22Rv1 (cell line): Measurements from ENCODE around the gene CCDC28A.

Experiments used
- CTCF ChIP-seq: fragments of 450-650 bp; IDR thresholded peaks from 2 replicates; pipeline ENCODE4 v1.5.1; 2017; ENCODE audit warnings: mild to moderate bottlenecking
- ZFX ChIP-seq: fragments of 450-650 bp; IDR thresholded peaks from 2 replicates; pipeline ENCODE4 v1.6.1; 2017; ENCODE audit warnings: antibody characterized with exemption, borderline replicate concordance

GRCh38 chr6:138803331-138803730 is 29.8 kb downstream of the CCDC28A start:
- TF ChIP-seq CTCF, result no peak
- TF ChIP-seq ZFX, result no peak
